D721Med (cell line): ENCODE results near the gene CCDC201.
"Not testable (repeated sequence)": the region's sequence is repeated elsewhere in the genome, so short reads cannot be mapped to it uniquely, and the experiment has no call there.

Experiments used
- DNase-seq: peaks from one replicate; pipeline ENCODE4 v3.0.0; 2011; ENCODE audit warnings: low spot score; ENCODE audit not compliant: insufficient read length
- FAIRE-seq: peaks from 2 replicates; lab custom pipeline; 2011; peaks lifted over from hg19 to GRCh38; lab: Jason Lieb, UNC
- TF ChIP-seq, protein P1 (sequence below): IDR thresholded peaks from 2 replicates; pipeline ENCODE4 v1.5.1; 2012; ENCODE audit warnings: mild to moderate bottlenecking, control low read depth; ENCODE audit not compliant: insufficient read depth; ENCODE audit errors: missing control alignments

CCDC201 gene

DNA sequence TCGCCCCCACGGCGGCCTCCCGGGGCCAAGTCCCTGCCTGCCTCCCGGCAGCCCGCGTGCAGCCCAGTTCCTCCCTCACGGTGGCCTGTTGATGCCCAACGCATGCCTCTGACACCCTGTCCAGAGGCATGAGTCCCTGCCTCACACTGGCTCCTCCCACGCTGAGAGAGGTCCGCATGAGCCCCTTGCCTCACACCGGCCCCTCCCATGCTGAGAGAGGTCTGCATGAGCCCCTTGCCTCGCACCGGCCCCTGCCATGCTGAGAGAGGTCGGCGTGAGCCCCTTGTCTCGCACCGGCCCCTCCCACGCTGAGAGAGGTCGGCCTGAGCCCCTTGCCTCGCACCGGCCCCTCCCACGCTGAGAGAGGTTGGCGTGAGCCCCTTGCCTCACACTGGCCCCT is 59.9 kb downstream of the CCDC201 start:
- DNase-seq (no peak), FAIRE-seq (no peak)
- TF ChIP-seq, protein P1, sequence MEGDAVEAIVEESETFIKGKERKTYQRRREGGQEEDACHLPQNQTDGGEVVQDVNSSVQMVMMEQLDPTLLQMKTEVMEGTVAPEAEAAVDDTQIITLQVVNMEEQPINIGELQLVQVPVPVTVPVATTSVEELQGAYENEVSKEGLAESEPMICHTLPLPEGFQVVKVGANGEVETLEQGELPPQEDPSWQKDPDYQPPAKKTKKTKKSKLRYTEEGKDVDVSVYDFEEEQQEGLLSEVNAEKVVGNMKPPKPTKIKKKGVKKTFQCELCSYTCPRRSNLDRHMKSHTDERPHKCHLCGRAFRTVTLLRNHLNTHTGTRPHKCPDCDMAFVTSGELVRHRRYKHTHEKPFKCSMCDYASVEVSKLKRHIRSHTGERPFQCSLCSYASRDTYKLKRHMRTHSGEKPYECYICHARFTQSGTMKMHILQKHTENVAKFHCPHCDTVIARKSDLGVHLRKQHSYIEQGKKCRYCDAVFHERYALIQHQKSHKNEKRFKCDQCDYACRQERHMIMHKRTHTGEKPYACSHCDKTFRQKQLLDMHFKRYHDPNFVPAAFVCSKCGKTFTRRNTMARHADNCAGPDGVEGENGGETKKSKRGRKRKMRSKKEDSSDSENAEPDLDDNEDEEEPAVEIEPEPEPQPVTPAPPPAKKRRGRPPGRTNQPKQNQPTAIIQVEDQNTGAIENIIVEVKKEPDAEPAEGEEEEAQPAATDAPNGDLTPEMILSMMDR: no peak

DNA sequence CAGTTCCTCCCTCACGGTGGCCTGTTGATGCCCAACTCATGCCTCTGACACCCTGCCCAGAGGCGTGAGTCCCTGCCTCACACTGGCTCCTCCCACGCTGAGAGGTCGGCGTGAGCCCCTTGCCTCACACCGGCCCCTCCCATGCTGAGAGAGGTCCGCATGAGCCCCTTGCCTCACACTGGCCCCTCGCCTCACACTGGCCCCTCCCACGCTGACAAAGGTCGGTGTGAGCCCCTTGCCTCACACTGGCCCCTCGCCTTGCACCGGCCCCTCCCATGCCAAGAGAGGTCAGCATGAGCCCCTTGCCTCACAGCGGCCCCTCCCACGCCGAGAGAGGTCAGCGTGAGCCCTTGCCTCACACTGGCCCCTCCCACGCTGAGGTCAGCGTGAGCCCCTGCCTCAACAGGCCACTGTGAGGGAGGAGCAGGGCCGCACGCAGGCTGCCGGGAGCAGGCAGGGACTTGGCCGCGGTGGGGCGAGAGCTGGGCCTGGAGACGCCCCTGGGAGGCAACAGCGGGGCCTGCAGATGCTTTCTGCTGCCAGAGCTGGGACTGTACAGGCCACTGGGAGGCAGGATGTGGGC is 61.1 kb downstream of the CCDC201 start:
- FAIRE-seq, DNase-seq: not testable (repeated sequence)

DNA sequence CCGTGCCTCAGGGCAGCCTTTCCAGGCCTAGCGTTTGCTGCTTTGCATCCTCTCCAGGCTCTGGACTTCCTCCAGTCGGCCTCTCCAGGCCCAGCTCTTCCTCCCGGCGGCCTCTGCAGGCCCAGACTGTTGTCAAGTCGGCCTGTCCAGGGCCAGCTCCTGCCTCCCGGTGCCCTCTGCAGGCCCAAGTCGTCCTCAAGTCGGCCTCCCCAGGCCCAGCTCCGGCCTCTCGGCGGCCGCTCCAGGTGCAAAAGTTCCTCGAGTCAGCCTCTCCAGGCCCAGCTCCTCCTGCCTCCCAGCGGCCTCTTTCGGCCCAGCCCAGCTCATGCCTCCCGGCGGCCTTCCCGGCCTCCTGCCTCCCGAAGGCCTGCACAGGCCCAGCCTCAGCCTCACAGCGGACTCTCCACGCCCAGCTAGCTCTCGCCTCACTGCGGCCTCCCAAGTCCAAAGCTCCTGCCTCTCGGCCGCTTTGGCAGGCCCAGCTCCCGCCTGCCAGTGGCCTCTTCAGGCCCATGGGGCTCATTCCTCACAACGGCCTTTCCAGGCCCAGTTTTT is 62.4 kb downstream of the CCDC201 start:
- DNase-seq, FAIRE-seq: not testable (repeated sequence)
